Measurements from ENCODE around the gene DOK1.

Gene DOK1

GRCh38 chr2:74603282-74604000, 48.9 kb downstream of the DOK1 start:
- no peak for DNase-seq

GRCh38 chr2:74606927-74607326, 52.4 kb downstream of the DOK1 start:
- DNase-seq = no peak
